HG03025 (cell line): ENCODE measurements around the gene ASAP2.

Experiments used
- ATAC-seq: cut with Tn5 transposase; IDR thresholded peaks from one replicate; pipeline ENCODE4 v1.9.1; 2021; ENCODE audit warnings: mild to moderate bottlenecking, moderate library complexity; ENCODE audit not compliant: unreplicated experiment, low FRiP score

The ASAP2 gene

GRCh38 chr2:9288233-9288632, 81.6 kb downstream of the ASAP2 start:
- ATAC-seq = no peak

- no peak for ATAC-seq
These were observed 82.2 kb downstream of the ASAP2 start for GRCh38 chr2:9288681-9289338.

- ATAC-seq = no peak
These were observed 84.7 kb downstream of the ASAP2 start for GRCh38 chr2:9291331-9291730.

GRCh38 chr2:9291866-9292265, 85.3 kb downstream of the ASAP2 start:
- ATAC-seq = no peak

GRCh38 chr2:9292426-9292825, 85.8 kb downstream of the ASAP2 start:
- ATAC-seq = no peak

- ATAC-seq = no peak
These were observed 88.2 kb downstream of the ASAP2 start for GRCh38 chr2:9294764-9295163.

GRCh38 chr2:9296559-9296958, 89.9 kb downstream of the ASAP2 start:
- ATAC-seq = no peak

- ATAC-seq = no peak
These were observed 90.5 kb downstream of the ASAP2 start for GRCh38 chr2:9297156-9297555.

GRCh38 chr2:9297807-9298206, 91.2 kb downstream of the ASAP2 start:
- ATAC-seq = no peak

GRCh38 chr2:9298583-9298982, 92.0 kb downstream of the ASAP2 start:
- no peak for ATAC-seq

GRCh38 chr2:9299161-9300100, 92.8 kb downstream of the ASAP2 start:
- ATAC-seq = no peak

GRCh38 chr2:9300214-9300613, 93.6 kb downstream of the ASAP2 start:
- ATAC-seq = no peak

GRCh38 chr2:9300829-9301453, 94.3 kb downstream of the ASAP2 start:
- no peak for ATAC-seq

GRCh38 chr2:9302755-9303154, 96.1 kb downstream of the ASAP2 start:
- ATAC-seq = no peak

- ATAC-seq = no peak
These were observed 97.1 kb downstream of the ASAP2 start for GRCh38 chr2:9303528-9304225.

- no peak for ATAC-seq
These were observed 100.3 kb downstream of the ASAP2 start for GRCh38 chr2:9306911-9307310.

- ATAC-seq = no peak
These were observed 100.9 kb downstream of the ASAP2 start for GRCh38 chr2:9307535-9307934.

- ATAC-seq = no peak
These were observed 101.8 kb downstream of the ASAP2 start for GRCh38 chr2:9308186-9308955.

GRCh38 chr2:9309147-9309546, 102.5 kb downstream of the ASAP2 start:
- ATAC-seq = no peak

- no peak for ATAC-seq
These were observed 103.8 kb downstream of the ASAP2 start for GRCh38 chr2:9310377-9310776.
